K562 (cell line): Measurements from ENCODE around the gene DNAAF9. TPM values are rescaled to one million over a fixed set of nuclear protein-coding genes. Genes with fewer than 3 reads are reported as not detected.

ENCODE experiments used
- ATAC-seq: fragments of 200-7000 bp; cut with Tn5 transposase; 3 replicates; pipeline ENCODE4 v1.9.1; 2020; ENCODE audit warnings: moderate library complexity
- BruUV-seq: library from RNA; stranded (reverse); fragments of 400-500 nt; replicated peaks from 2 replicates; lab custom pipeline; 2021; lab: Mats Ljungman, UMichigan
- CTCF ChIA-PET: fragments of 300-600 bp; formaldehyde crosslinking; extraction: SDS; loops from one replicate; lab custom pipeline; 2021; ENCODE audit warnings: low intra/inter-chr PET ratio; lab: Yijun Ruan, JAX
- POLR2A ChIA-PET: fragments of 300-600, 350-650 bp; sonication (Branson Sonifier 250); formaldehyde crosslinking; extraction: SDS; loops from one replicate; lab custom pipeline; 2021; ENCODE audit warnings: antibody characterized with exemption, inconsistent platforms; lab: Yijun Ruan, JAX
- DNase-seq, 4 experiments: peaks; one replicate each; pipeline versions ENCODE4 v3.0.0 to v3.0.0-alpha.2; 2011 to 2018; ENCODE audit warnings: low spot score in 3 of 4, mixed read lengths in 3 of 4; ENCODE audit errors: extremely low read depth in 1 of 4
- FAIRE-seq: peaks from 2 replicates; lab custom pipeline; 2011; peaks lifted over from hg19 to GRCh38; lab: Jason Lieb, UNC
- H2AFZ ChIP-seq: 2 replicates; pipeline ENCODE4 v1.6.0; 2011; ENCODE audit warnings: low read depth, low read length, control low read depth, inconsistent platforms
- H3K27ac ChIP-seq: fragments of 200-600 bp; 3 replicates; pipeline ENCODE4 v1.8.0; 2011; ENCODE audit warnings: low read depth, mild to moderate bottlenecking, control low read depth, inconsistent platforms, low read length, moderate library complexity, mixed read lengths; ENCODE audit errors: extremely low read depth
- H3K27me3 ChIP-seq, 2 experiments: fragments of 300-600 bp in 1 of 2; 2 replicates in 1 of 2; 3 replicates in 1 of 2; pipeline versions ENCODE4 v1.6.0 to v1.8.0; 2011; ENCODE audit warnings: inconsistent platforms in 2 of 2, low read length in 2 of 2, mild to moderate bottlenecking in 1 of 2, mixed read lengths in 1 of 2, moderate library complexity in 1 of 2; ENCODE audit not compliant: control insufficient read depth in 2 of 2, insufficient read depth in 2 of 2
- H3K36me3 ChIP-seq: fragments of 300-600 bp; 3 replicates; pipeline ENCODE4 v1.8.0; 2011; ENCODE audit warnings: mild to moderate bottlenecking, low read length, inconsistent platforms; ENCODE audit not compliant: control insufficient read depth, insufficient read depth
- H3K4me1 ChIP-seq, 2 experiments: fragments of 200-600 bp in 1 of 2; replicated peaks in 1 of 2; 2 replicates in 1 of 2; 3 replicates in 1 of 2; pipeline versions ENCODE4 v1.5.1 to v1.8.0; 2011; ENCODE audit warnings: inconsistent platforms in 2 of 2, low read length in 2 of 2, mild to moderate bottlenecking in 1 of 2, mixed read lengths in 1 of 2, moderate library complexity in 1 of 2; ENCODE audit not compliant: control insufficient read depth in 2 of 2, insufficient read depth in 2 of 2
- H3K4me2 ChIP-seq: 2 replicates; pipeline ENCODE4 v1.6.1; 2011; ENCODE audit warnings: low read length, control low read depth, inconsistent platforms, mixed read lengths; ENCODE audit not compliant: insufficient read depth
- H3K4me3 ChIP-seq: fragments of 200-600 bp; sonication (generic), shearing (Covaris generic); 2 replicates; pipeline ENCODE4 v1.5.1; 2016; ENCODE audit warnings: control low read depth, inconsistent platforms
- H3K79me2 ChIP-seq: fragments of 200-600 bp; 3 replicates; pipeline ENCODE4 v1.8.0; 2011; ENCODE audit warnings: low read length, inconsistent platforms; ENCODE audit not compliant: control insufficient read depth, insufficient read depth
- H3K9ac ChIP-seq, 2 experiments: 2 replicates each; pipeline versions ENCODE4 v1.6.0 to v1.6.1; 2011; ENCODE audit warnings: low read depth in 2 of 2, low read length in 2 of 2, control low read depth in 1 of 2, inconsistent platforms in 1 of 2, mild to moderate bottlenecking in 1 of 2, mixed read lengths in 1 of 2; ENCODE audit not compliant: insufficient read depth in 1 of 2
- H3K9me1 ChIP-seq: one replicate; pipeline ENCODE4 v1.6.0; 2011; ENCODE audit warnings: inconsistent platforms, mild to moderate bottlenecking, low read length, moderate library complexity; ENCODE audit not compliant: control insufficient read depth, insufficient read depth
- H3K9me3 ChIP-seq: replicated peaks from 2 replicates; pipeline ENCODE4 v1.5.1; 2011; ENCODE audit warnings: low read depth, low read length, inconsistent platforms; ENCODE audit not compliant: control insufficient read depth, insufficient read depth
- H4K20me1 ChIP-seq: replicated peaks from 2 replicates; pipeline ENCODE4 v1.6.1; 2011; ENCODE audit warnings: low read length, inconsistent platforms, mixed read lengths; ENCODE audit not compliant: control insufficient read depth, insufficient read depth
- AFF4 ChIP-seq: sonication (generic); formaldehyde crosslinking; IDR thresholded peaks from 2 replicates; pipeline ENCODE4 v1.8.0; 2023; ENCODE audit warnings: mild to moderate bottlenecking, missing genetic modification reagents
- BACH1 ChIP-seq: fragments of 200-800 bp; sonication (Bioruptor generic); IDR thresholded peaks from 2 replicates; pipeline ENCODE4 v1.6.1; 2016; ENCODE audit warnings: missing genetic modification characterization, missing compliant biosample characterization
- BCOR ChIP-seq: fragments of 450-650 bp; IDR thresholded peaks from 2 replicates; pipeline ENCODE4 v1.6.1; 2016
- BRF1 ChIP-seq: IDR thresholded peaks from 3 replicates; pipeline ENCODE4 v1.6.1; 2011; ENCODE audit warnings: borderline replicate concordance, mild to moderate bottlenecking; ENCODE audit not compliant: insufficient read length; ENCODE audit errors: extremely low read depth
- L3MBTL2 ChIP-seq: fragments of 450-650 bp; IDR thresholded peaks from 2 replicates; pipeline ENCODE4 v1.6.1; 2016; ENCODE audit warnings: mild to moderate bottlenecking, moderate library complexity
- NR3C1 ChIP-seq: sonication (generic); formaldehyde crosslinking; IDR thresholded peaks from 2 replicates; pipeline ENCODE4 v1.8.1; 2022; ENCODE audit warnings: missing genetic modification reagents
- RBM34 ChIP-seq: fragments of 200-400 bp; formaldehyde crosslinking; IDR thresholded peaks from 2 replicates; pipeline ENCODE4 v1.6.1; 2018; ENCODE audit warnings: low read length, borderline replicate concordance; ENCODE audit not compliant: insufficient read depth
- TCFL5 ChIP-seq: fragments of 250-450 bp; sonication (Bioruptor Pico); conservative IDR thresholded peaks from 2 replicates; pipeline ENCODE4 v1.6.1; 2021; ENCODE audit warnings: mild to moderate bottlenecking, moderate library complexity, matching md5 sums
- ZNF316 ChIP-seq: fragments of 450-650 bp; IDR thresholded peaks from 2 replicates; pipeline ENCODE4 v1.6.1; 2016
- ZNF511 ChIP-seq: sonication (generic); formaldehyde crosslinking; IDR thresholded peaks from 2 replicates; pipeline ENCODE4 v1.8.0; 2022; ENCODE audit warnings: mild to moderate bottlenecking, missing genetic modification reagents
- ZNF586 ChIP-seq: fragments of 450-650 bp; formaldehyde crosslinking; conservative IDR thresholded peaks from 2 replicates; pipeline ENCODE4 v1.4.0; 2020; ENCODE audit warnings: mild to moderate bottlenecking, moderate library complexity
- ZNF766 ChIP-seq: fragments of 200-800 bp; sonication (Bioruptor generic); conservative IDR thresholded peaks from 2 replicates; pipeline ENCODE4 v1.6.1; 2016; ENCODE audit warnings: missing genetic modification characterization, missing compliant biosample characterization
- WGBS: fragments of 100-300 bp; shearing (Covaris generic); methylation state at CpG from one replicate; pipeline ENCODE4 v1.1.6; 2016; ENCODE audit warnings: low coverage, mixed read lengths; ENCODE audit not compliant: insufficient coverage; ENCODE audit errors: missing lambda C conversion rate; 5-methylcytosine and 5-hydroxymethylcytosine counted together
- in situ Hi-C: fragments of 300-500 bp; cut with MboI; formaldehyde crosslinking; loops from 4 replicates; pipeline ENCODE4 v1.15.0; 2018; ENCODE audit warnings: inconsistent platforms, mixed read lengths
- intact Hi-C: fragments of 100-400 bp; cut with micrococcal nuclease; formaldehyde crosslinking; loops from 2 replicates; pipeline ENCODE4 v1.14.2; 2022
- polyA plus RNA-seq, 8 experiments: library from polyadenylated mRNA; depleted of rRNA in 4 of 8; stranded (reverse) in 5 of 8; unstranded in 3 of 8; fragments of >200 nt; fragmentation: Nextera tagmentation in 2 of 8; fragmentation: Illumina TruSeq in 1 of 8; extraction: Ambion mirVana in 2 of 8; extraction: Trizol in 1 of 8; gene quantifications; 2 replicates each; pipeline versions ENCODE4 v1.2.1 to v1.2.3, GENCODE V29; 2011 to 2014; ENCODE audit warnings: inconsistent platforms in 1 of 8, missing spikeins in 1 of 8
- total RNA-seq, 7 experiments: library from RNA; depleted of rRNA in 6 of 7; stranded (reverse); fragments of >200 nt in 6 of 7; fragmentation: Illumina TruSeq in 2 of 7; extraction: Trizol in 2 of 7; gene quantifications; 2 replicates each; pipeline versions ENCODE4 v1.2.1 to v1.2.3, GENCODE V29; 2011 to 2021; ENCODE audit warnings: low replicate concordance in 1 of 7

DNAAF9 gene
- total and polyA plus RNA-seq, 9 of the 15 experiments (the other 6 are each of a cell fraction or from before 2014, with no cell fraction given) = 0.42 to 2.9 (median 1.9) TPM

- 11% methylated on average over 1 of the region's 2 CpGs for WGBS
- no peak for FAIRE-seq
- POLR2A ChIA-PET = no interaction called here
These were observed 29.8 kb downstream of the DNAAF9 start for GRCh38 chr20:3377644-3378043.

More at GRCh38 chr20:3377644-3378043, 29.8 kb downstream of the DNAAF9 start:
- CTCF ChIA-PET = no interaction called here
- Histone ChIP-seq H3K4me1 (no peaks in the 10 kb centered on the region), H3K9me1 (no peaks in the 10 kb centered on the region), H3K9me3 (no peaks in the 10 kb centered on the region), H3K4me3 (no peak overlapping the region), H3K9ac (no peak overlapping the region), H4K20me1 (no peaks in the 10 kb centered on the region), H3K36me3 (peaks cover 24% of the 10 kb centered on the region; the same call in 2 of the 3 replicates), H2AFZ (no peak overlapping the region), H3K27me3 (no peaks in the 10 kb centered on the region)
- in situ Hi-C loops = no loop called here
- no peak for ATAC-seq
- DNase-seq = no peak
- TF ChIP-seq BACH1 (tag) (no peak), BRF1 (no peak), NR3C1 (CRISPR knock-in tag) (no peak), L3MBTL2 (no peak), ZNF511 (no peak), AFF4 (CRISPR knock-in tag) (no peak), ZNF766 (CRISPR knock-in tag) (no peak), TCFL5 (CRISPR knock-in tag) (no peak), ZNF316 (no peak), ZNF586 (no peak), RBM34 (no peak), BCOR (no peak)
- TF ChIP-seq, all 486 proteins: peak for 0
- Histone ChIP-seq H3K79me2 (no peaks in the 10 kb centered on the region), H3K4me2 (no peak overlapping the region), H3K27ac (no peak overlapping the region)
- intact Hi-C loops = no loop called here
- no TSS peak for BruUV-seq
